T-helper 1 cell treated with Interleukin-12 subunit alpha and Interleukin-12 subunit beta and Interleukin-4 antibody, amounts not matched to agents 30 μg/mL and 1 μg/mL, for 36 hours (primary cell): ENCODE results near the gene FHIT.

Source experiments
- H3K27ac Mint-ChIP-seq: one replicate; pipeline ENCODE4 v1.8.0; 2021; ENCODE audit warnings: mild to moderate bottlenecking, mixed read lengths
- H3K27me3 Mint-ChIP-seq: one replicate; pipeline ENCODE4 v1.8.0; 2021; ENCODE audit warnings: low read depth, mixed read lengths
- H3K36me3 Mint-ChIP-seq: one replicate; pipeline ENCODE4 v1.8.0; 2021; ENCODE audit warnings: low read depth, mixed read lengths
- H3K4me1 Mint-ChIP-seq: one replicate; pipeline ENCODE4 v1.8.0; 2021; ENCODE audit warnings: low read depth, mixed read lengths
- H3K4me3 Mint-ChIP-seq: one replicate; pipeline ENCODE4 v1.8.0; 2021; ENCODE audit warnings: mild to moderate bottlenecking, moderate library complexity, mixed read lengths
- H3K9me3 Mint-ChIP-seq: one replicate; pipeline ENCODE4 v1.8.0; 2021; ENCODE audit warnings: mixed read lengths

Gene FHIT

GRCh38 chr3:60886518-60886917 lies 364.7 kb downstream of the FHIT start:
- Mint-ChIP-seq H3K4me3 (no peak overlapping the region), H3K4me1 (no peaks in the 10 kb centered on the region), H3K27me3 (no peaks in the 10 kb centered on the region), H3K36me3 (no peaks in the 10 kb centered on the region), H3K27ac (no peak overlapping the region), H3K9me3 (peaks cover 5% of the 10 kb centered on the region)

GRCh38 chr3:60884005-60884404 lies 367.2 kb downstream of the FHIT start:
- Mint-ChIP-seq H3K9me3 (peaks cover 18% of the 10 kb centered on the region), H3K36me3 (no peaks in the 10 kb centered on the region), H3K27me3 (no peaks in the 10 kb centered on the region), H3K27ac (no peak overlapping the region), H3K4me1 (no peaks in the 10 kb centered on the region), H3K4me3 (no peak overlapping the region)

- peaks cover 23% of the 10 kb centered on the region for H3K9me3 Mint-ChIP-seq
- H3K4me3 Mint-ChIP-seq: no peak overlapping the region
- no peaks in the 10 kb centered on the region for H3K4me1 Mint-ChIP-seq
- no peaks in the 10 kb centered on the region for H3K27me3 Mint-ChIP-seq
- H3K27ac Mint-ChIP-seq: no peak overlapping the region
- no peaks in the 10 kb centered on the region for H3K36me3 Mint-ChIP-seq
Measured at GRCh38 chr3:60877188-60877587, 374.1 kb downstream of the FHIT start.

DNA sequence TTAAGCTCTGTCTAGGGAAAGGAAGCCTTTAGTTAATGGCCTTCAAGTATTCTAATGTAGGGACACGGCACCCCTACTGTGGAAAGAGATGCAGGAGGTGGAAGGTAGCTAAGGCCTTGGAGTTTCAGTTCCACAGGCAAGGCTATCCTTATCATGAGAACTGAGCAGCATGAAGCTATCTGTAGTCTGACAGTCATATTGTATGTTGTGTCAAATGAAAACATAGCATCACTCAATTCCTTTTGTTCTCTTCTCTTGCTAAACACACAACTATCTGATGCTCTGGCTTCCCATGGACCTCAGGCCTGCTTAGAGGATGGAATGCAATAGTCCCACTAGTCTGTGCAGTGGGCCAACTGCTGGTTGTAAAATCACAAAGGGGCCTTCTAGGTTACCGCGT lies 380.9 kb downstream of the FHIT start:
- no peak overlapping the region for H3K4me3 Mint-ChIP-seq
- H3K4me1 Mint-ChIP-seq: no peaks in the 10 kb centered on the region
- no peak overlapping the region for H3K27ac Mint-ChIP-seq
- peaks cover 24% of the 10 kb centered on the region for H3K9me3 Mint-ChIP-seq
- no peaks in the 10 kb centered on the region for H3K36me3 Mint-ChIP-seq
- no peaks in the 10 kb centered on the region for H3K27me3 Mint-ChIP-seq

GRCh38 chr3:60867200-60867599 lies 384.1 kb downstream of the FHIT start:
- Mint-ChIP-seq H3K36me3 (no peaks in the 10 kb centered on the region), H3K4me3 (no peak overlapping the region), H3K4me1 (no peaks in the 10 kb centered on the region), H3K27ac (no peak overlapping the region), H3K9me3 (peaks cover 24% of the 10 kb centered on the region), H3K27me3 (no peaks in the 10 kb centered on the region)

GRCh38 chr3:60856257-60857046 lies 394.8 kb downstream of the FHIT start:
- H3K9me3 Mint-ChIP-seq: peaks cover 5% of the 10 kb centered on the region
- H3K4me1 Mint-ChIP-seq: no peaks in the 10 kb centered on the region
- no peak overlapping the region for H3K27ac Mint-ChIP-seq
- no peak overlapping the region for H3K4me3 Mint-ChIP-seq
- no peaks in the 10 kb centered on the region for H3K27me3 Mint-ChIP-seq
- no peaks in the 10 kb centered on the region for H3K36me3 Mint-ChIP-seq

DNA sequence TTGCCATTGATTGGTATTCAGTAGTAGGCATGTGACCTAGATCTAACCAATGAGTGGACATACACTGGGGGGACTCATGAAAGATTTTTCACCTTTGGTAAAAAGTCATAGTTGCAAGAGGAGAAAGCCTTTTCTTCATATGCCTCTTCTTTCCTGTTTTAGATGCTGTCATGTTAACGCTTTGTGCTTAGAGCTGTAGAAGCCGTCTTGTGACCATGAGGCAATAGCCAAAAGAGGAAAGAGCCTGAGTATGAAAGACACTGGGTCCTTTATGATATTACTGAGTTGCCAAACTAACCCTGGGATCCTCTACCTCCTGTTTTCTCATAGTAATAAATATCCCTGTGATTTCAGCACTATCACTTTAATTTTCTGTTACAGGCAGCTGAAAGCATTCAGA lies 396.0 kb downstream of the FHIT start:
- Mint-ChIP-seq H3K27me3 (no peaks in the 10 kb centered on the region), H3K36me3 (no peaks in the 10 kb centered on the region), H3K9me3 (peaks cover 5% of the 10 kb centered on the region), H3K4me1 (no peaks in the 10 kb centered on the region), H3K27ac (no peak overlapping the region), H3K4me3 (no peak overlapping the region)

GRCh38 chr3:60854791-60855190 lies 396.5 kb downstream of the FHIT start:
- no peak overlapping the region for H3K4me3 Mint-ChIP-seq
- peaks cover 5% of the 10 kb centered on the region for H3K9me3 Mint-ChIP-seq
- no peaks in the 10 kb centered on the region for H3K27me3 Mint-ChIP-seq
- no peak overlapping the region for H3K27ac Mint-ChIP-seq
- H3K36me3 Mint-ChIP-seq: no peaks in the 10 kb centered on the region
- no peaks in the 10 kb centered on the region for H3K4me1 Mint-ChIP-seq

- no peaks in the 10 kb centered on the region for H3K36me3 Mint-ChIP-seq
- H3K4me3 Mint-ChIP-seq: no peak overlapping the region
- no peaks in the 10 kb centered on the region for H3K27me3 Mint-ChIP-seq
- H3K9me3 Mint-ChIP-seq: no peaks in the 10 kb centered on the region
- no peaks in the 10 kb centered on the region for H3K4me1 Mint-ChIP-seq
- H3K27ac Mint-ChIP-seq: no peak overlapping the region
Measured at GRCh38 chr3:60847791-60848190, 403.5 kb downstream of the FHIT start.

- Mint-ChIP-seq H3K4me3 (no peak overlapping the region), H3K9me3 (no peaks in the 10 kb centered on the region), H3K36me3 (no peaks in the 10 kb centered on the region), H3K27ac (no peak overlapping the region), H3K27me3 (no peaks in the 10 kb centered on the region), H3K4me1 (no peaks in the 10 kb centered on the region)
Measured at GRCh38 chr3:60844256-60844655, 407.0 kb downstream of the FHIT start.

DNA sequence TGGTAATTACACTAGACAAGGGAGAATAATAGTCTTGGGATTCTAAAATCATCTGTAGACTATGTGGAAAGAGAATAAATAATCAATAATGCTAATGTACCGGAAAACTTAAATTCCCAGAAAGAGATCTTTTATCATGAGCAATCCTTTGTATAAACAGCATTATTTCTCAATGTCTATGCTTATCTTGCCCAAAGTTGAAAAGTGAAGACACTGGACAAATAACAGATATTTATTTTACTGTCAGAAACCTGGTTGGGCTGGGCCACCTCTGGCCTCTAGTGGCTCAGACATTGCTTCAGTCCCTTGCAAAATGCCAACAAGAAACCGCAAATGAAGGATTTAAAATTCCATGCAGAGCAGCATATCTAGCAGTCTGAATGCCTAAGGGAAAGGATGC lies 409.9 kb downstream of the FHIT start:
- H3K36me3 Mint-ChIP-seq: no peaks in the 10 kb centered on the region
- H3K9me3 Mint-ChIP-seq: no peaks in the 10 kb centered on the region
- H3K4me3 Mint-ChIP-seq: no peak overlapping the region
- no peak overlapping the region for H3K27ac Mint-ChIP-seq
- H3K27me3 Mint-ChIP-seq: no peaks in the 10 kb centered on the region
- no peaks in the 10 kb centered on the region for H3K4me1 Mint-ChIP-seq

- Mint-ChIP-seq H3K9me3 (no peaks in the 10 kb centered on the region), H3K4me1 (no peaks in the 10 kb centered on the region), H3K27me3 (no peaks in the 10 kb centered on the region), H3K4me3 (no peak overlapping the region), H3K27ac (no peak overlapping the region), H3K36me3 (no peaks in the 10 kb centered on the region)
Measured at GRCh38 chr3:60839246-60839645, 412.0 kb downstream of the FHIT start.

GRCh38 chr3:60835796-60836195 lies 415.5 kb downstream of the FHIT start:
- H3K36me3 Mint-ChIP-seq: no peaks in the 10 kb centered on the region
- H3K4me1 Mint-ChIP-seq: no peaks in the 10 kb centered on the region
- H3K27me3 Mint-ChIP-seq: no peaks in the 10 kb centered on the region
- H3K27ac Mint-ChIP-seq: no peak overlapping the region
- no peaks in the 10 kb centered on the region for H3K9me3 Mint-ChIP-seq
- H3K4me3 Mint-ChIP-seq: no peak overlapping the region

- Mint-ChIP-seq H3K4me1 (no peaks in the 10 kb centered on the region), H3K4me3 (no peak overlapping the region), H3K36me3 (no peaks in the 10 kb centered on the region), H3K9me3 (peaks cover 13% of the 10 kb centered on the region), H3K27me3 (no peaks in the 10 kb centered on the region), H3K27ac (no peak overlapping the region)
Measured at GRCh38 chr3:60829058-60829457, 422.2 kb downstream of the FHIT start.

- no peak overlapping the region for H3K4me3 Mint-ChIP-seq
- no peak overlapping the region for H3K27ac Mint-ChIP-seq
- H3K27me3 Mint-ChIP-seq: no peaks in the 10 kb centered on the region
- no peaks in the 10 kb centered on the region for H3K4me1 Mint-ChIP-seq
- no peaks in the 10 kb centered on the region for H3K36me3 Mint-ChIP-seq
- H3K9me3 Mint-ChIP-seq: peaks cover 22% of the 10 kb centered on the region
Measured at GRCh38 chr3:60827666-60828065, 423.6 kb downstream of the FHIT start.

DNA sequence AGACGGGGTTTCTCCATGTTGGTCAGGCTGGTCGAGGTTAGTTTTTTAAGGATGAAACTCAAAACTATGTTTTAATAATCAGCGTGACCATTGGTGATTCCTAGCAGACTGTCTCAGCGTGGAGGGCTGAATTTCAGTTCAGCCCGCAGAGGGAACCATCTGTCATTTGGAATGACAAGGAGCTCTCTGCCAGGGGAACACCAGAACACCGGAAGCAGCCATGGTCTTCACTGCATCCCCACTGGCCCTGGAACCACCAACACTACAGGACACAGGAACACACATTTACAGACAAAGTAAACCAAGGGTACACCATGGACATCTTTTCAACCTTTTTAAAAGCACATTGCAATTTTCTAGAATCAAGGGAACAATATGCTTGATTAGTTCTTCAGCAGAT lies 424.7 kb downstream of the FHIT start:
- no peak overlapping the region for H3K4me3 Mint-ChIP-seq
- no peaks in the 10 kb centered on the region for H3K4me1 Mint-ChIP-seq
- no peak overlapping the region for H3K27ac Mint-ChIP-seq
- H3K27me3 Mint-ChIP-seq: no peaks in the 10 kb centered on the region
- no peaks in the 10 kb centered on the region for H3K36me3 Mint-ChIP-seq
- peaks cover 22% of the 10 kb centered on the region for H3K9me3 Mint-ChIP-seq
